GM21529 (cell line): Measurements from ENCODE around the gene RALGAPB.
"Not testable (repeated sequence)": the region's sequence is repeated elsewhere in the genome, so short reads cannot be mapped to it uniquely, and the experiment has no call there.

Experiments used
- ATAC-seq: cut with Tn5 transposase; IDR thresholded peaks from one replicate; pipeline ENCODE4 v1.9.1; 2021; ENCODE audit not compliant: unreplicated experiment

The RALGAPB gene

GRCh38 chr20:38472513-38473366 is at the start of gene RALGAPB:
Gene RALGAPB, plus strand, starts transcription at chr20:38472843. Its CDS starts 15,590 bp downstream, at chr20:38488433.
- peak; percentile 88 for ATAC-seq

DNA sequence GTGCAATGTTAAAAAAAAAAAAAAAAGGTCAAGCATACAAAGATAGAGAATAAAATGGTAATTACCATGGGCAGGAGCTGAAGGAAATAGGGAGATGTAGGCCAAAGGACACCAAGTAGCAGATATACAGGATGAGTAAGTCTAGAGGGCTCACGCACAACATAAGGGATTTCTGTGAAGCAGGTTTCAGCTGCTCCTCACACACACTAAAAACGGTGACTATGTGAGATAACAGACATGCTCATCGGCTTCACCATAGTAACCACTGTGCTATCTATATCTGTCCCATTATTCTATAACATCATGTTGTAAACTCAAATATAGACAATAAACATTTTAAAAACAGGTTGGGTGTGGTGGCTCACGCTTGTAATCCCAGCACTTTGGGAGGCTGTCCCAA is 49.1 kb upstream of the RALGAPB start:
- no peak for ATAC-seq

DNA sequence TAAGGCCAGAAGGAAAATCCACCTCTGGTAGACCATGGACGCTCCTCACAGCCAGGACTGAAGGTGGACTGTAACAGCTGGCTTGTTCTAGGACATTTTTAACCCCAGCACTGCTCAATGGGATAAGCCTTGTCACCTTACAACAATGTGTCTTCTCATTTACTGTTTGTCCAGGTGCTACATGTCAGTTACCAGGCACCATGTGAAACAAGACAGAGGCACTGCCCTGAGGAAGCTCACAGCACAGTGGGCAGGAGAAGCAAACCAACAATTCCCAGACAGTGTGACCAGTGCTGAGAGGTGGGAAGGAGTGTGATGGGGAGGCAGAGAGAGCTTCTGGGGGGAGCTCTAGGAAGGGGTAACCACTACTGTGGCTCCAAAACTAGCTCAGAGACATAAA is 48.2 kb upstream of the RALGAPB start:
- no peak for ATAC-seq

DNA sequence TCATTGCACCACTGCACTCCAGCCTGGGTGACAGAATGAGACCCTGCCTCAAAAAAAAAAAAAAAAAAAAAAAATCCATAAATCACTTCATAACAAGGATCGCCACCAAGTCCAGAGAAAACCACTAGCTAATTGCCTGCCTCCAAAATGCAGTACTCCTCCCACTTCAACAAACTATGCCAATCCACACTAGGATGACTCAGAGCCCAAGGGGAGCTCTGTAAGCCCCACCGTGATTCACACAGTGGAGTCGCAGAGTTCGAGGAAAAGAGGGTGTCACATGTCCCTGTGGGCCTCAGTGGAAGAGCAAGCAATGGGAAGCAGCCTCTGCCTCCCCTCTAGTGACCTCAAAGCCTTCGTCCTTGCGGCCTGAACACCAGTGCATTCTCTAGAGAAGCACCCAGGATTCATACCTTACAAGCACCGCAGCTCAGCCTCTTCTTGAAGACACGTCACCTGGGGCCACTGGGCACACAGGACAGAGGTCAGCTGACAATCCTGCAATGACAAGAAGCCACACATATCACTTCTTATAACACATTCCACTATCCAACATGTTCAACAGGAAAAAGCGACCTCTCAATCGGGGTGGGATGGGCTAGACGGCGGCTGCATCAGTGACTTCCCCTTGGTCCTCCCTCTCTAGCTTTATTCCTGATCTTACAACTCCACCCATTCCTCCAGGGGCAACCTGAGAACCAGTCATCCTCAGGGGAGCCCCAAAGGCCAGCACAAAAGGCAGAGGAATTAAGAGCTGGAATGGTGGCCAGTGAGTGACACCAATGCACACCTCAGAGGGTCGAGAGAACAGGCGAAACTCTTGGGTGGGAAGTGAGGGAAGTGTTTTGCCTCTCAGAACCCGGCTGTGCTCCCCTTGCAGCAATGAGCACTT is 46.4 kb upstream of the RALGAPB start:
- ATAC-seq, result no peak

DNA sequence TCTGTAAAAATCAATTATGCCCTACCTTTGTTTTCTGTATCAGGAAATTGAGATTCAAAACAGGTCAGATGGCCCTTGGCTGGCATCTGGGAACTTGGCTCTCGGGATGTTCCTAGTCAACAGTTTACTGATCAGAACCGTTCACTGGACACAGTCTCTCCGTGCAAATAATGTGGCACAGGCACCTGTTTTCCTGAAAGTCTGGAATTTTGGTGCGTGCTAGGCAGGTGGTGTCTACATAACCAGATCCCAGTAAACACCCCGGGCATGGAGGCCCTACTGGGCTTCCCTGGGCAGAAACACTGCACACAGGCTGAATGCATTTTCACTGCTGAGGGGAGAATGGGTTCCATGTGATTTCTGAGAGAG is 45.0 kb upstream of the RALGAPB start:
- no peak for ATAC-seq

GRCh38 chr20:38428800-38429199 is 43.8 kb upstream of the RALGAPB start:
- no peak for ATAC-seq

GRCh38 chr20:38429301-38429700 is 43.3 kb upstream of the RALGAPB start:
- ATAC-seq, result no peak

- ATAC-seq, result no peak
Measured at GRCh38 chr20:38430679-38431325, 41.8 kb upstream of the RALGAPB start.

DNA sequence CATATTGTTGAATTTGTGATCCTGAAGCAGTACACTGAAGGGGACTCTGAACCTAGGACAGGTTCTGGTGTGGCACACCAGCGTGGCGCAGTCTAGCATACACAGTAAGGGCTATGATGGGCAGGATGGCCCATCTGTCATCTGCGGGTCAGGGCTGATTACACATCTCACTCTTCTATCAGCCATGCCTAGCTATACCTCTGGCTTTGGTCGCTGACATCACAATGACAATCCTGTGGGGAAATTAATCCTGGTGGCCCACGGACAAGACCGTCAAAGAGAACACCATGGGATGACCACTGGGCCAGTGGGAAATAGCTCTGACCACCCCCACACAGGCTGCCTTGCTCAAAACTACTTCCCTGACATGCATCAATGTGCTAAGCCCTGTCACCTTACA is 40.4 kb upstream of the RALGAPB start:
- no peak for ATAC-seq

GRCh38 chr20:38432870-38433269 is 39.8 kb upstream of the RALGAPB start:
- not testable (repeated sequence) for ATAC-seq

- ATAC-seq, result no peak
Measured at GRCh38 chr20:38433304-38433972, 39.2 kb upstream of the RALGAPB start.

- ATAC-seq, result peak; percentile 32
Measured at GRCh38 chr20:38434301-38434741, 38.3 kb upstream of the RALGAPB start.

DNA sequence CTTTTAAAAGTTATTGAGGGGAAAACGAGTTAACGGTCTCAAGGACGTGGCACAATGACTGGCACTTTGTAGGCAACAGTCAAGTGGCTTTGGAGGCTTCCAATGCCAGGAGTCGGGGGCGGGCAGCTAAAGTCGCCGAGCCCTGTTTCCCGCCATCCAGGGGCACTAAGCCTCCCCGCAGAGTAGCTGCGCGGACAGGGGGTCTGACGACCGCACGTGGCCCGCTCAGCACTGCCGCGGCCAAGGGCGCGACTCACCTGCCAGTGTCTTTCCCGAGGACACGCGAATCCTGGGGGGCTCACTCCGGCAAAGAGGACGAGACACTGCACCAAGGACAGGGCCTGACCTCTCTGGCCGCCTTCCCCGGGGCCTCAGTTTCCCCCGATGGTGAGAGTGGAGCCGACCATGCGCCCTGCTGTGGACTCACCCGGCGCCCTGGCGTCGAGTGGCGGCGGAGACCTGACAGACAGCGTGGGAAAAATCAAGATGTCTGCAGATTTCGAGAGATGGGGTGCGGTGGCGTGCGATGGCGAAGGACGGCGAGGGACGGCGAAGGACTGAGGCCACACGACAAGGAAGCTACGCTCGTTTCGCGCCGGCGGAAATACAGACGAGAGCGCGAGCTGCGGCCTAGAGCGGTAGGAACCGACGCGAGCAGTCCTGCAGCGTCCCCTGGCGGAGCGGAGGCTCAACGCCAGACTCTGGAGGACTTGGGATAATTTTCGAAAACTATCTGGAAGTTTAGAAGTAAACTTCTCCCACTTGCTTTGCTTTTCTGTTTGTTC is 37.7 kb upstream of the RALGAPB start, which contains the start of gene SNHG17:
Gene SNHG17, minus strand, starts transcription at position 559 of the 785 bp plus-strand sequence.
- ATAC-seq, result peak; percentile 64

- no peak for ATAC-seq
Measured at GRCh38 chr20:38435555-38435939, 37.1 kb upstream of the RALGAPB start.

DNA sequence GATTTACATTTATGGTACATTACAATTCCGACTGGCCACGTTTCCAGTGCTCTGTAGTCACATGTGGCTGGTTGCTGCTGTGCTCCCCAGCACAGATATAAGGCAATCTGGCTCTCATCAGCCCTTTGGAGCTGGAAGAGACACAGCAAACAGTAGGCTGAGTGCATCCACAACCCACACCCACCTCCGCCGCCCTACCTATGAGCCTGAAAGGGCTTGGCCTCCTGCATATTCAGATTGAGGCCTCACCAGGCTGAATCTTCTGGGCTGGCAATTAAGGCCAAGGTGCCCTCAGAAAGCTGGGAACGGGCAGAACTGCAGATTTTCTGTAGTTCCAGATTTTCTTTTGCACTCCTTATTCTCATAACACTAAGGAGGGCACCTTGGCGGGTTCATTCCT is 34.8 kb upstream of the RALGAPB start:
- no peak for ATAC-seq

DNA sequence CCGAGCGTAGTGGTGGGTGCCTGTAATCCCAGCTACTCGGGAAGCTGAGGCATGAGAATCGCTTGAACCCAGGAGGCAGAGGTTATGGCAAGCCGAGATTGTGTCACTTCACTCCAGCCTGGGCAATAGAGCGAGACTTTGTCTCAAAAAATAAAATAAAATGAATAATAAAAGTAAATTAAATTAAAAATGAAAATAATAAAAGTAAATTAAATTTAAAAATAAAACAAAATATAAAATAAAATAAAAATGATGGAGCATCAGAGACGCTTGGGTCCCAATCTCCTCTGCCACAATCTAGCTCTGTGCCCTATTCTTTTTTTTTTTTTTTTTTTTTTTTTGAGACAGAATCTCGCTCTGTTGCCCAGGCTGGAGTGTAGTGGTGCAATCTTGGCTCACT is 31.5 kb upstream of the RALGAPB start:
- not testable (repeated sequence) for ATAC-seq

DNA sequence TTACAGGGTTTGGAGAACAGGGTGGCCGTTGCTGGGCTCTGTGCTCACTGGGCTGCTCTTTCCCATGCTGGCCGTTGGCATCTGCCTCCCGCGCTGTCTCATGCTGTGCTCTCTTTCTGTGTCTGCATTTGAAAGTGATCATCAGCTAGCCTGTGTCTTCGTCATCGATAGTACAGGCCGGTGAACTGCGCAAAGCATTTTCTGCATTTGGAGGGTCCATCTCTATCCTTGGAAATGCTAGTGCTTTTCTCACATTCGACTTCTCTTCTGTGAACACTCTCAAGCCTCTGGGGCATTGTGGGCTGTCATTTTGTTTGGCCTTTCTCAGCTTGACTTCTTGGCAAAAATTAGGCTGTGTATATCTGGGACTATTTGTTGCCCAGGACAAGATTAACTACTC is 30.7 kb upstream of the RALGAPB start:
- no peak for ATAC-seq

- ATAC-seq, result no peak
Measured at GRCh38 chr20:38445381-38445796, 27.3 kb upstream of the RALGAPB start.

- no peak for ATAC-seq
Measured at GRCh38 chr20:38445901-38446425, 26.7 kb upstream of the RALGAPB start.
